B cell (primary cell): ENCODE measurements around the gene PFDN1. TPM values are rescaled to one million over a fixed set of nuclear protein-coding genes. Genes with fewer than 3 reads are reported as not detected.
"Not testable (repeated sequence)": the region's sequence is repeated elsewhere in the genome, so short reads cannot be mapped to it uniquely, and the experiment has no call there.

Experiments used
- ATAC-seq: fragments of 200-7000 bp; cut with Tn5 transposase; one replicate; pipeline ENCODE4 v1.10.0; 2021; ENCODE audit warnings: low read depth, mild to moderate bottlenecking, moderate number of reproducible peaks, moderate library complexity
- CTCF ChIA-PET: fragments of 350-600 bp; sonication (Branson Sonifier 250); formaldehyde crosslinking; loops from one replicate; lab custom pipeline; 2021; ENCODE audit warnings: antibody characterized with exemption, inconsistent platforms; lab: Charles Lee
- POLR2A ChIA-PET: fragments of 350-600 bp; sonication (Branson Sonifier 250); formaldehyde crosslinking; loops from one replicate; lab custom pipeline; 2021; ENCODE audit warnings: antibody characterized with exemption; lab: Charles Lee
- DNase-seq: peaks from one replicate; pipeline ENCODE4 v3.0.0; 2013
- H2AFZ ChIP-seq: 2 replicates; pipeline ENCODE4 v1.6.1; 2012; ENCODE audit warnings: mild to moderate bottlenecking, low read depth, low read length; ENCODE audit not compliant: insufficient read depth, poor library complexity, severe bottlenecking
- H3K27ac ChIP-seq, 2 donors: 1 replicate in 1 of 2; 2 replicates in 1 of 2; pipeline ENCODE4 v1.5.1; 2012 to 2013; ENCODE audit warnings: low read length in 2 of 2, mild to moderate bottlenecking in 2 of 2, moderate library complexity in 1 of 2
- H3K27me3 ChIP-seq, 4 experiments: fragments of 200-600 bp in 1 of 4; sonication (generic) in 1 of 4; replicated peaks in 1 of 4; 1 replicate in 2 of 4; 2 replicates in 2 of 4; pipeline versions ENCODE4 v1.6.1 to v1.7.0; 2013 to 2016; ENCODE audit warnings: low read length in 3 of 4, mild to moderate bottlenecking in 2 of 4, mixed read lengths in 1 of 4, moderate library complexity in 1 of 4; ENCODE audit not compliant: insufficient read depth in 4 of 4, control insufficient read depth in 3 of 4; ENCODE audit errors: control extremely low read depth in 1 of 4
- H3K36me3 ChIP-seq, 2 experiments: replicated peaks in 1 of 2; 1 replicate in 1 of 2; 2 replicates in 1 of 2; pipeline versions ENCODE4 v1.6.1 to v1.7.1; 2013; ENCODE audit warnings: low read length in 1 of 2; ENCODE audit not compliant: insufficient read depth in 2 of 2, control insufficient read depth in 1 of 2; ENCODE audit errors: control extremely low read depth in 1 of 2, extremely low read depth in 1 of 2
- H3K4me1 ChIP-seq, 2 donors: fragments of 200-600 bp in 1 of 2; sonication (generic) in 1 of 2; 1 replicate in 1 of 2; 2 replicates in 1 of 2; pipeline versions ENCODE4 v1.5.1 to v1.6.1; 2013 to 2017; ENCODE audit warnings: low read length in 2 of 2; ENCODE audit not compliant: control insufficient read depth in 2 of 2, insufficient read depth in 2 of 2
- H3K4me2 ChIP-seq: replicated peaks from 2 replicates; pipeline ENCODE3; 2012; ENCODE audit warnings: mild to moderate bottlenecking, low read depth, low read length; ENCODE audit not compliant: poor library complexity, severe bottlenecking
- H3K4me3 ChIP-seq, 5 experiments: fragments of 200-600 bp in 1 of 5; sonication (generic) in 1 of 5; 1 replicate in 3 of 5; 2 replicates in 2 of 5; pipeline versions ENCODE4 v1.5.1 to v1.7.0; 2011 to 2016; ENCODE audit warnings: low read length in 4 of 5, mild to moderate bottlenecking in 4 of 5, low read depth in 2 of 5, control low read depth in 1 of 5, moderate library complexity in 1 of 5; ENCODE audit not compliant: insufficient read depth in 1 of 5; ENCODE audit errors: control extremely low read depth in 1 of 5, extremely low read depth in 1 of 5
- H3K79me2 ChIP-seq: fragments of 200-600 bp; sonication (generic); one replicate; pipeline ENCODE4 v1.6.0; 2016; ENCODE audit warnings: low read length; ENCODE audit not compliant: control insufficient read depth, insufficient read depth
- H3K9ac ChIP-seq: fragments of 200-600 bp; sonication (generic); 2 replicates; pipeline ENCODE4 v1.6.1; 2017; ENCODE audit warnings: mild to moderate bottlenecking, low read length, moderate library complexity
- H3K9me3 ChIP-seq, 3 donors: one replicate each; pipeline versions ENCODE4 v1.6.1 to v1.7.1; 2013; ENCODE audit warnings: low read length in 2 of 3; ENCODE audit not compliant: control insufficient read depth in 2 of 3, insufficient read depth in 1 of 3; ENCODE audit errors: control extremely low read depth in 1 of 3
- H4K20me1 ChIP-seq: 2 replicates; pipeline ENCODE4 v1.6.0; 2012; ENCODE audit warnings: mild to moderate bottlenecking, low read length; ENCODE audit not compliant: insufficient read depth, control insufficient read depth, poor library complexity, severe bottlenecking
- H3K27ac Mint-ChIP-seq: one replicate; pipeline ENCODE4 v1.8.0; 2021; ENCODE audit warnings: mixed read lengths
- H3K27me3 Mint-ChIP-seq: one replicate; pipeline ENCODE4 v1.8.0; 2021; ENCODE audit warnings: mixed read lengths
- H3K4me1 Mint-ChIP-seq: one replicate; pipeline ENCODE4 v1.8.0; 2021; ENCODE audit warnings: mixed read lengths
- H3K4me3 Mint-ChIP-seq: one replicate; pipeline ENCODE4 v1.8.0; 2021; ENCODE audit warnings: mixed read lengths
- H3K9me3 Mint-ChIP-seq: one replicate; pipeline ENCODE4 v1.8.0; 2022; ENCODE audit warnings: mixed read lengths; ENCODE audit not compliant: insufficient read depth
- EZH2 ChIP-seq: IDR thresholded peaks from 2 replicates; pipeline ENCODE4 v1.6.1; 2012; ENCODE audit warnings: borderline replicate concordance, low read depth, mild to moderate bottlenecking, moderate library complexity, low read length; ENCODE audit not compliant: insufficient read depth, poor library complexity, severe bottlenecking
- WGBS: methylation state at CpG from one replicate; pipeline ENCODE4 v1.1.5; 2013; ENCODE audit warnings: missing lambda C conversion rate; ENCODE audit not compliant: insufficient coverage; 5-methylcytosine and 5-hydroxymethylcytosine counted together
- intact Hi-C: fragments of 100-400 bp; cut with micrococcal nuclease; formaldehyde crosslinking; loops from one replicate; pipeline ENCODE4 v1.10.0; 2022
- polyA plus RNA-seq: library from polyadenylated mRNA; depleted of rRNA; stranded (reverse); fragments of >200 nt; gene quantifications from 2 replicates; pipeline ENCODE4 v1.2.3, GENCODE V29; 2012
- total RNA-seq, 2 donors: library from RNA; stranded (reverse); fragments of 120-200 nt in 1 of 2; gene quantifications; 1 replicate in 1 of 2; 2 replicates in 1 of 2; pipeline versions ENCODE4 v1.2.3 to v1.2.4, GENCODE V29; 2013 to 2022
- TF ChIP-seq, protein P1 (sequence below): fragments of 200-600 bp; IDR thresholded peaks from one replicate; pipeline ENCODE4 v1.8.0; 2022; ENCODE audit warnings: antibody characterized with exemption, mild to moderate bottlenecking

The PFDN1 gene
- total and polyA plus RNA-seq, 2 donors (not counting 1 experiment from before 2014, with no cell fraction given): 30.3 to 31.2 TPM

DNA sequence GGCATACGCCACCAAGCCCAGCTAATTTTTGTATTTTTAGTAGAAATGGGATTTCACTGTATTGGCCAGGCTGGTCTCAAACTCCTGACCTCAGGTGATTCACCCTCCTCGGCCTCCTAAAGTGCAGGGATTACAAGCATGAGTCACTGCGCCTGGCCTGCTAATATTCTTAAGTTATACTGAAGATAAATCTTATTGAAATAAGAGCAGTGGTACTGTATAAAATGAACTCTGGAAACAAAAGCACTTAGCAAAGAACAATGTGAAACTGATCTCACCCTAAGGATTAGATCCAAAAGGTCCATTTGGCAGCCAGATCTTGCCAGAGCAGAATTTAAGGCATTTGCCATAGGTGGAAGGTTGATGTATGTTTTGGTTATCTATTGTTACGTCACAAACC is 100.8 kb downstream of the PFDN1 start:
- no peak overlapping the region for H2AFZ ChIP-seq

DNA sequence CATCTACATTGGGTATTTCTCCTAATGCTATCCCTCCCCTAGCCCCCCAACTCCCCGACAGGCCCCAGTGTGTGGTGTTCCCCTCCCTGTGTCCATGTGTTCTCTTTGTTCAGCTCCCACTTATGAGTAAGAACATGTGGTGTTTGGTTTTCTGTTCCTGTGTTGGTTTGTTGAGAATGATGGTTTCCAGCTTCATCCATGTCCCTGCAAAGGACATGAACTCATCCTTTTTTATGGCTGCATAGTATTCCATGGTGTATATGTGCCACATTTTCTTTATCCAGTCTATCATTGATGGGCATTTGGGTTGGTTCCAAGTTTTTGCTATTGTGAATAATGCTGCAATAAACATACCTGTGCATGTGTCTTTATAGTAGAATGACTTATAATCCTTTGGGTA is 104.0 kb downstream of the PFDN1 start:
- no CpG with 5 or more reads among the region's 1 CpG for WGBS
- H3K9me3 Mint-ChIP-seq, H3K27ac ChIP-seq, H3K4me1 ChIP-seq, H3K9ac ChIP-seq, H4K20me1 ChIP-seq, DNase-seq, H3K9me3 ChIP-seq, H3K27ac Mint-ChIP-seq, H3K79me2 ChIP-seq, POLR2A ChIA-PET, CTCF ChIA-PET, H3K36me3 ChIP-seq, H3K4me3 Mint-ChIP-seq, ATAC-seq, intact Hi-C loops, H3K27me3 ChIP-seq, H3K4me1 Mint-ChIP-seq, H2AFZ ChIP-seq, H3K4me2 ChIP-seq, H3K4me3 ChIP-seq, H3K27me3 Mint-ChIP-seq: not testable (repeated sequence)

More for the DNA sequence above, 100.8 kb downstream of the PFDN1 start:
- no peak overlapping the region for H3K27ac Mint-ChIP-seq
- no peak overlapping the region for H3K4me2 ChIP-seq
- no peaks in the 10 kb centered on the region for H3K9me3 ChIP-seq
- H3K27ac ChIP-seq: no peak overlapping the region
- no peaks in the 10 kb centered on the region for H3K36me3 ChIP-seq
- WGBS: no CpG with 5 or more reads among the region's 4 CpGs
- H4K20me1 ChIP-seq: no peaks in the 10 kb centered on the region
- no peak overlapping the region for H3K9ac ChIP-seq
- TF ChIP-seq EZH2: no peak
- TF ChIP-seq, protein P1, sequence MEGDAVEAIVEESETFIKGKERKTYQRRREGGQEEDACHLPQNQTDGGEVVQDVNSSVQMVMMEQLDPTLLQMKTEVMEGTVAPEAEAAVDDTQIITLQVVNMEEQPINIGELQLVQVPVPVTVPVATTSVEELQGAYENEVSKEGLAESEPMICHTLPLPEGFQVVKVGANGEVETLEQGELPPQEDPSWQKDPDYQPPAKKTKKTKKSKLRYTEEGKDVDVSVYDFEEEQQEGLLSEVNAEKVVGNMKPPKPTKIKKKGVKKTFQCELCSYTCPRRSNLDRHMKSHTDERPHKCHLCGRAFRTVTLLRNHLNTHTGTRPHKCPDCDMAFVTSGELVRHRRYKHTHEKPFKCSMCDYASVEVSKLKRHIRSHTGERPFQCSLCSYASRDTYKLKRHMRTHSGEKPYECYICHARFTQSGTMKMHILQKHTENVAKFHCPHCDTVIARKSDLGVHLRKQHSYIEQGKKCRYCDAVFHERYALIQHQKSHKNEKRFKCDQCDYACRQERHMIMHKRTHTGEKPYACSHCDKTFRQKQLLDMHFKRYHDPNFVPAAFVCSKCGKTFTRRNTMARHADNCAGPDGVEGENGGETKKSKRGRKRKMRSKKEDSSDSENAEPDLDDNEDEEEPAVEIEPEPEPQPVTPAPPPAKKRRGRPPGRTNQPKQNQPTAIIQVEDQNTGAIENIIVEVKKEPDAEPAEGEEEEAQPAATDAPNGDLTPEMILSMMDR: no peak
- ATAC-seq (no peak), DNase-seq (no peak)
- intact Hi-C loops: no loop called here
- H3K4me1 ChIP-seq: no peaks in the 10 kb centered on the region
- no peaks in the 10 kb centered on the region for H3K27me3 Mint-ChIP-seq
- H3K9me3 Mint-ChIP-seq: peaks cover 1% of the 10 kb centered on the region
- H3K4me3 Mint-ChIP-seq: no peak overlapping the region
- CTCF ChIA-PET: no interaction called here
- no peaks in the 10 kb centered on the region for H3K4me1 Mint-ChIP-seq
- H3K4me3 ChIP-seq: no peak overlapping the region
- H3K27me3 ChIP-seq: no peaks in the 10 kb centered on the region
- POLR2A ChIA-PET: no interaction called here
- H3K79me2 ChIP-seq: no peaks in the 10 kb centered on the region
